Thyroid gland (tissue), 4 donors: ENCODE results near the gene NGEF.

Experiments
- POLR2A ChIP-seq, 2 donors: fragments of 450-650 bp; IDR thresholded peaks; one replicate each; pipeline ENCODE4 v1.6.1; 2017; ENCODE audit warnings: antibody characterized with exemption in 2 of 2, mild to moderate bottlenecking in 2 of 2, moderate library complexity in 1 of 2
- TF ChIP-seq, protein P1 (sequence below), 6 experiments: fragments of 200-600 bp in 3 of 6; fragments of 450-650 bp in 3 of 6; sonication (generic) in 3 of 6; IDR thresholded peaks; one replicate each; pipeline ENCODE4 v1.5.1; 2016 to 2019; ENCODE audit warnings: antibody characterized with exemption in 6 of 6, mild to moderate bottlenecking in 2 of 6, inconsistent platforms in 1 of 6, moderate library complexity in 1 of 6

- TF ChIP-seq, protein P1, sequence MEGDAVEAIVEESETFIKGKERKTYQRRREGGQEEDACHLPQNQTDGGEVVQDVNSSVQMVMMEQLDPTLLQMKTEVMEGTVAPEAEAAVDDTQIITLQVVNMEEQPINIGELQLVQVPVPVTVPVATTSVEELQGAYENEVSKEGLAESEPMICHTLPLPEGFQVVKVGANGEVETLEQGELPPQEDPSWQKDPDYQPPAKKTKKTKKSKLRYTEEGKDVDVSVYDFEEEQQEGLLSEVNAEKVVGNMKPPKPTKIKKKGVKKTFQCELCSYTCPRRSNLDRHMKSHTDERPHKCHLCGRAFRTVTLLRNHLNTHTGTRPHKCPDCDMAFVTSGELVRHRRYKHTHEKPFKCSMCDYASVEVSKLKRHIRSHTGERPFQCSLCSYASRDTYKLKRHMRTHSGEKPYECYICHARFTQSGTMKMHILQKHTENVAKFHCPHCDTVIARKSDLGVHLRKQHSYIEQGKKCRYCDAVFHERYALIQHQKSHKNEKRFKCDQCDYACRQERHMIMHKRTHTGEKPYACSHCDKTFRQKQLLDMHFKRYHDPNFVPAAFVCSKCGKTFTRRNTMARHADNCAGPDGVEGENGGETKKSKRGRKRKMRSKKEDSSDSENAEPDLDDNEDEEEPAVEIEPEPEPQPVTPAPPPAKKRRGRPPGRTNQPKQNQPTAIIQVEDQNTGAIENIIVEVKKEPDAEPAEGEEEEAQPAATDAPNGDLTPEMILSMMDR (IDR thresholded peaks at IDR 0.05): no peak
- no peak for TF ChIP-seq POLR2A (IDR thresholded peaks at IDR 0.05)
Observed at GRCh38 chr2:232911712-232912277, 101.3 kb downstream of the NGEF start.
